H9 (cell line): ENCODE measurements around the gene GLOD4. TPM values are rescaled to one million over a fixed set of nuclear protein-coding genes. Genes with fewer than 3 reads are reported as not detected.
"Not testable (repeated sequence)": the region's sequence is repeated elsewhere in the genome, so short reads cannot be mapped to it uniquely, and the experiment has no call there.

Experiments
- DNase-seq: peaks from one replicate; pipeline ENCODE4 v3.0.0-alpha.2; 2017
- H2AFZ ChIP-seq: one replicate; pipeline ENCODE4 v1.6.1; 2013; ENCODE audit warnings: mild to moderate bottlenecking, low read length, control low read depth, moderate library complexity
- H2AK5ac ChIP-seq: 2 replicates; pipeline ENCODE4 v1.6.1; 2013; ENCODE audit warnings: low read length, control low read depth, mixed read lengths; ENCODE audit not compliant: insufficient read length
- H2BK120ac ChIP-seq: one replicate; pipeline ENCODE4 v1.6.1; 2013; ENCODE audit warnings: low read depth, mild to moderate bottlenecking, low read length, control low read depth, inconsistent platforms; ENCODE audit not compliant: poor library complexity, severe bottlenecking
- H2BK12ac ChIP-seq: 2 replicates; pipeline ENCODE4 v1.6.1; 2013; ENCODE audit warnings: low read length, control low read depth, mixed read lengths, low read depth; ENCODE audit not compliant: insufficient read length
- H2BK15ac ChIP-seq: 2 replicates; pipeline ENCODE4 v1.6.1; 2013; ENCODE audit warnings: low read depth, low read length, control low read depth
- H2BK20ac ChIP-seq: one replicate; pipeline ENCODE4 v1.6.1; 2013; ENCODE audit warnings: low read depth, mild to moderate bottlenecking, low read length, control low read depth, inconsistent platforms; ENCODE audit not compliant: poor library complexity, severe bottlenecking
- H2BK5ac ChIP-seq: 2 replicates; pipeline ENCODE4 v1.6.1; 2013; ENCODE audit warnings: low read length, control low read depth, mixed read lengths; ENCODE audit not compliant: insufficient read length
- H3K14ac ChIP-seq: 2 replicates; pipeline ENCODE4 v1.6.1; 2013; ENCODE audit warnings: low read length, control low read depth; ENCODE audit not compliant: insufficient read depth
- H3K18ac ChIP-seq: 2 replicates; pipeline ENCODE4 v1.6.1; 2013; ENCODE audit warnings: low read depth, mild to moderate bottlenecking, mixed read lengths, low read length, control low read depth; ENCODE audit not compliant: insufficient read length
- H3K23ac ChIP-seq: 2 replicates; pipeline ENCODE4 v1.6.1; 2013; ENCODE audit warnings: low read length, control low read depth, mixed read lengths, low read depth; ENCODE audit not compliant: insufficient read length
- H3K23me2 ChIP-seq: 2 replicates; pipeline ENCODE4 v1.6.1; 2013; ENCODE audit warnings: low read depth, mild to moderate bottlenecking, mixed read lengths, low read length, control low read depth; ENCODE audit not compliant: insufficient read length, poor library complexity, severe bottlenecking
- H3K27ac ChIP-seq: 2 replicates; pipeline ENCODE4 v1.5.1; 2013; ENCODE audit warnings: low read length, control low read depth, mixed read lengths, low read depth; ENCODE audit not compliant: insufficient read length
- H3K27me3 ChIP-seq: 2 replicates; pipeline ENCODE4 v1.6.1; 2013; ENCODE audit warnings: low read length, control low read depth, inconsistent platforms; ENCODE audit not compliant: insufficient read depth
- H3K4ac ChIP-seq: 2 replicates; pipeline ENCODE4 v1.6.1; 2013; ENCODE audit warnings: low read depth, mild to moderate bottlenecking, control low read depth, inconsistent platforms, low read length, moderate library complexity
- H3K4me1 ChIP-seq: 2 replicates; pipeline ENCODE4 v1.6.1; 2013; ENCODE audit warnings: low read length, control low read depth, inconsistent platforms; ENCODE audit not compliant: insufficient read depth
- H3K4me2 ChIP-seq: 2 replicates; pipeline ENCODE4 v1.6.1; 2013; ENCODE audit warnings: low read length, control low read depth, mixed read lengths; ENCODE audit not compliant: insufficient read length, insufficient read depth
- H3K56ac ChIP-seq: 2 replicates; pipeline ENCODE4 v1.6.1; 2013; ENCODE audit warnings: low read depth, mild to moderate bottlenecking, mixed read lengths, low read length, control low read depth; ENCODE audit not compliant: insufficient read length
- H3K79me1 ChIP-seq: 2 replicates; pipeline ENCODE4 v1.6.1; 2013; ENCODE audit warnings: low read depth, mild to moderate bottlenecking, moderate library complexity, low read length, control low read depth, inconsistent platforms; ENCODE audit not compliant: insufficient read depth, poor library complexity, severe bottlenecking
- H3K79me2 ChIP-seq: 2 replicates; pipeline ENCODE4 v1.6.1; 2013; ENCODE audit warnings: low read length, control low read depth, inconsistent platforms; ENCODE audit not compliant: insufficient read depth
- H3K9ac ChIP-seq: 2 replicates; pipeline ENCODE4 v1.6.1; 2013; ENCODE audit warnings: low read length, control low read depth, mixed read lengths; ENCODE audit not compliant: insufficient read length; ENCODE audit errors: extremely low read depth
- H3K9me3 ChIP-seq: one replicate; pipeline ENCODE4 v1.6.1; 2013; ENCODE audit warnings: low read depth, low read length, inconsistent platforms; ENCODE audit not compliant: control insufficient read depth
- H3T11ph ChIP-seq: one replicate; pipeline ENCODE4 v1.6.1; 2013; ENCODE audit warnings: mild to moderate bottlenecking, low read length, control low read depth, inconsistent platforms
- H4K20me1 ChIP-seq: one replicate; pipeline ENCODE4 v1.6.1; 2013; ENCODE audit not compliant: control insufficient read depth, insufficient read length, insufficient read depth
- H4K5ac ChIP-seq: 2 replicates; pipeline ENCODE4 v1.6.1; 2013; ENCODE audit warnings: low read depth, mild to moderate bottlenecking, mixed read lengths, low read length, control low read depth; ENCODE audit not compliant: insufficient read length
- H4K8ac ChIP-seq: replicated peaks from 2 replicates; pipeline ENCODE4 v1.6.1; 2013; ENCODE audit warnings: low read length, control low read depth, mixed read lengths, low read depth; ENCODE audit not compliant: insufficient read length
- H4K91ac ChIP-seq: 2 replicates; pipeline ENCODE4 v1.6.1; 2013; ENCODE audit warnings: low read depth, mild to moderate bottlenecking, moderate library complexity, mixed read lengths, low read length, control low read depth; ENCODE audit not compliant: insufficient read length
- H3K27ac Mint-ChIP-seq, 3 experiments: 2 replicates in 2 of 3; 3 replicates in 1 of 3; pipeline ENCODE4 v1.8.0; 2020 to 2021; ENCODE audit warnings: mixed read lengths in 3 of 3, mild to moderate bottlenecking in 1 of 3, moderate library complexity in 1 of 3
- H3K27me3 Mint-ChIP-seq: 2 replicates; pipeline ENCODE4 v1.8.0; 2021; ENCODE audit warnings: low read depth, mild to moderate bottlenecking, moderate library complexity, mixed read lengths
- H3K36me3 Mint-ChIP-seq, 3 experiments: 2 replicates in 2 of 3; 3 replicates in 1 of 3; pipeline ENCODE4 v1.8.0; 2020 to 2021; ENCODE audit warnings: low read depth in 3 of 3, mixed read lengths in 3 of 3; ENCODE audit not compliant: insufficient read depth in 1 of 3
- H3K4me1 Mint-ChIP-seq, 2 experiments: 2 replicates each; pipeline ENCODE4 v1.8.0; 2020; ENCODE audit warnings: mixed read lengths in 2 of 2
- H3K4me3 Mint-ChIP-seq, 2 experiments: 2 replicates in 1 of 2; 3 replicates in 1 of 2; pipeline ENCODE4 v1.8.0; 2020 to 2021; ENCODE audit warnings: mild to moderate bottlenecking in 2 of 2, mixed read lengths in 2 of 2, moderate library complexity in 1 of 2
- H3K9me3 Mint-ChIP-seq, 2 experiments: 2 replicates in 1 of 2; 3 replicates in 1 of 2; pipeline ENCODE4 v1.8.0; 2020; ENCODE audit warnings: mild to moderate bottlenecking in 2 of 2, mixed read lengths in 2 of 2, moderate library complexity in 1 of 2
- WGBS: extraction: QIAGEN DNeasy Blood & Tissue Kit; methylation state at CpG from one replicate; pipeline ENCODE4 v1.1.7; 2013; ENCODE audit warnings: missing lambda C conversion rate, low lambda C conversion rate, mixed read lengths; ENCODE audit not compliant: insufficient read length; ENCODE audit errors: extremely low coverage; 5-methylcytosine and 5-hydroxymethylcytosine counted together
- total RNA-seq: library from RNA; stranded (reverse); gene quantifications from 2 replicates; pipeline ENCODE4 v1.2.1, GENCODE V29; 2021
- TF ChIP-seq, protein P1 (sequence below): fragments of 200-600 bp; sonication (generic); conservative IDR thresholded peaks from 3 replicates; pipeline ENCODE4 v1.8.0; 2021; ENCODE audit warnings: antibody characterized with exemption, mild to moderate bottlenecking

The GLOD4 gene
- total RNA-seq, 1 experiment from 2014 or later, result 106 TPM

DNA sequence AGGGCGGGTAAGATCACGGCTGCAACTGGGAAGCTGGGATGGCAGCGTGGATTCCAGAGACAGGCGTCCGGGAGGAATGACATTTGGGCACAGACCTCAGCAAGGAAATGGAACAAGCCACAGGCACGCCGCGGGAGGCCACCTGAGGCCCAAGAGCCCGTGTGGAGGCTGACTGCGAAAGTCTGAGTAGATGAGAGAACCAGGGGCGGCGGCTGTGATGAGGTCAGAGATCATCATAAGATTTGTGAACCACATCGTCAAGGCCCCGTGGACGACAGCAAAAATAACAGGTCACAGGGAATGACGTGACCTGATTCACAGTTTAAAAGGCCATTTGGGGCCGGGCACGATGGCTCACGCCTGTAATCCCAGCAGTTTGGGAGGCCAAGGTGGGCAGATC is 48.3 kb upstream of the GLOD4 start:
- Histone ChIP-seq H3K18ac (no peak overlapping the region), H3K56ac (no peak overlapping the region), H2BK12ac (no peak overlapping the region), H2BK5ac (no peak overlapping the region), H4K20me1 (no peaks in the 10 kb centered on the region), H3K4me1 (peaks cover 2% of the 10 kb centered on the region; the same call in 1 of the 2 replicates), H3K27me3 (no peaks in the 10 kb centered on the region), H3T11ph (no peak overlapping the region), H3K9me3 (no peaks in the 10 kb centered on the region), H4K5ac (no peak overlapping the region), H3K23me2 (no peaks in the 10 kb centered on the region), H2BK120ac (no peak overlapping the region), H4K8ac (no peak overlapping the region), H3K4ac (no peak overlapping the region), H3K23ac (no peak overlapping the region), H3K14ac (no peak overlapping the region), H3K4me2 (no peak overlapping the region), H2AK5ac (no peak overlapping the region), H3K9ac (no peak overlapping the region), H3K79me2 (peaks cover 2% of the 10 kb centered on the region; the same call in 1 of the 2 replicates), H2AFZ (no peak overlapping the region), H2BK15ac (no peak overlapping the region), H4K91ac (no peak overlapping the region), H3K79me1 (peaks cover 3% of the 10 kb centered on the region), H2BK20ac (no peak overlapping the region), H3K27ac (no peak overlapping the region)
- Mint-ChIP-seq H3K4me1 (peaks cover 3 to 9% of the 10 kb centered on the region in 2 experiments), H3K27ac (peak overlapping the region in 1 of 3 experiments; percentile 24; a peak in 1 of 7 replicates), H3K4me3 (no peak overlapping the region), H3K27me3 (no peaks in the 10 kb centered on the region), H3K36me3 (peaks cover 13 to 14% (median 14%) of the 10 kb centered on the region in 3 experiments), H3K9me3 (peaks cover 0 to 3% of the 10 kb centered on the region in 2 experiments; a peak in 2 of 5 replicates)
- no CpG with 5 or more reads among the region's 19 CpGs for WGBS
- TF ChIP-seq, protein P1, sequence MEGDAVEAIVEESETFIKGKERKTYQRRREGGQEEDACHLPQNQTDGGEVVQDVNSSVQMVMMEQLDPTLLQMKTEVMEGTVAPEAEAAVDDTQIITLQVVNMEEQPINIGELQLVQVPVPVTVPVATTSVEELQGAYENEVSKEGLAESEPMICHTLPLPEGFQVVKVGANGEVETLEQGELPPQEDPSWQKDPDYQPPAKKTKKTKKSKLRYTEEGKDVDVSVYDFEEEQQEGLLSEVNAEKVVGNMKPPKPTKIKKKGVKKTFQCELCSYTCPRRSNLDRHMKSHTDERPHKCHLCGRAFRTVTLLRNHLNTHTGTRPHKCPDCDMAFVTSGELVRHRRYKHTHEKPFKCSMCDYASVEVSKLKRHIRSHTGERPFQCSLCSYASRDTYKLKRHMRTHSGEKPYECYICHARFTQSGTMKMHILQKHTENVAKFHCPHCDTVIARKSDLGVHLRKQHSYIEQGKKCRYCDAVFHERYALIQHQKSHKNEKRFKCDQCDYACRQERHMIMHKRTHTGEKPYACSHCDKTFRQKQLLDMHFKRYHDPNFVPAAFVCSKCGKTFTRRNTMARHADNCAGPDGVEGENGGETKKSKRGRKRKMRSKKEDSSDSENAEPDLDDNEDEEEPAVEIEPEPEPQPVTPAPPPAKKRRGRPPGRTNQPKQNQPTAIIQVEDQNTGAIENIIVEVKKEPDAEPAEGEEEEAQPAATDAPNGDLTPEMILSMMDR, result no peak
- DNase-seq, result no peak

DNA sequence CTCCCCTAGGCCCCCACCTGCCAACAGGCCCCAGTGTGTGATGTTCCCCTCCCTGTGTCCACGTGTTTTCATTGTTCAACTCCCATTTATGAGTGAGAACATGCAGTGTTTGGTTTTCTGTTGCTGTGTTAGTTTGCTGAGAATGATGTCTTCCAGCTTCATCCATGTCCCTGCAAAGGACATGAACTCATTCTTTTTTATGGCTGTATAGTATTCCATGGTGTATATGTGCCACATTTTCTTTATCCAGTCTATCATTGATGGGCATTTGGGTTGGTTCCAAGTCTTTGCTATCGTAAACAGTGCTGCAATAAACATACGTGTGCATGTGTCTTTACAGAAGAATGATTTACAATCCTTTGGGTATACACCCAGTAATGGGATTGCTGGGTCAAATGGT is 47.5 kb upstream of the GLOD4 start:
- not testable (repeated sequence) for H2BK5ac ChIP-seq, H3K79me1 ChIP-seq, DNase-seq, H3K27ac ChIP-seq, H4K91ac ChIP-seq, H3K23me2 ChIP-seq, H3K18ac ChIP-seq, H3T11ph ChIP-seq, H4K5ac ChIP-seq, H3K4me1 Mint-ChIP-seq, H3K9me3 Mint-ChIP-seq, H3K56ac ChIP-seq, H4K8ac ChIP-seq, H2BK15ac ChIP-seq, H4K20me1 ChIP-seq, H3K27me3 ChIP-seq, H3K9me3 ChIP-seq, H3K27me3 Mint-ChIP-seq, H3K4ac ChIP-seq, H3K4me2 ChIP-seq, H2AK5ac ChIP-seq, H3K23ac ChIP-seq, H2BK12ac ChIP-seq, H2BK20ac ChIP-seq, H3K9ac ChIP-seq, H3K4me3 Mint-ChIP-seq, H2BK120ac ChIP-seq, H3K4me1 ChIP-seq, H3K27ac Mint-ChIP-seq, H2AFZ ChIP-seq, H3K14ac ChIP-seq, H3K79me2 ChIP-seq
- WGBS, result no CpG with 5 or more reads among the region's 3 CpGs
- peaks cover 18% of the 10 kb centered on the region in 3 experiments for H3K36me3 Mint-ChIP-seq
